Measurements from ENCODE around the gene CYTH2.

GRCh38 chr19:48508729-48509411 is 39.7 kb downstream of the CYTH2 start:
- TF ChIP-seq EZH2 (IDR thresholded peaks at IDR 0.05) = no peak
- TF ChIP-seq CTCF (IDR thresholded peaks at IDR 0.05) = no peak
